ENCODE measurements around the gene ELAVL3. TPM values are rescaled to one million over a fixed set of nuclear protein-coding genes. Genes with fewer than 3 reads are reported as not detected.

The ELAVL3 gene
- total and polyA plus RNA-seq, 2 of the 8 experiments (the other 6 are each of a cell fraction or from before 2014, with no cell fraction given), result 0.80 to 1.0 TPM

GRCh38 chr19:11482384-11483050, 1.7 kb upstream of the ELAVL3 start (continued):
- TF ChIP-seq GABPA (IDR thresholded peaks at IDR 0.05; ENCODE audit: borderline replicate concordance, insufficient read depth, low read length) (no peak), SUZ12 (IDR thresholded peaks at IDR 0.05; ENCODE audit: low read length) (no peak), CTCF (IDR thresholded peaks at IDR 0.05; ENCODE audit: control extremely low read depth in 1 of 3, insufficient read depth in 1 of 3, low read depth in 1 of 3, low read length in 3 of 3) (peak; percentile 93 to 97 (median 96)), TEAD4 (IDR thresholded peaks at IDR 0.05; ENCODE audit: low read depth, low read length) (0 out of 2 replicates have a peak, but pooled peaks have one; percentile 38), SIN3A (conservative IDR thresholded peaks at IDR 0.05 in 1 of 2, IDR thresholded peaks at IDR 0.05 in 1 of 2; ENCODE audit: low read depth in 1 of 2, low read length in 2 of 2) (no peak; a peak in 1 of 4 replicates), KDM1A (IDR thresholded peaks at IDR 0.05; ENCODE audit: borderline replicate concordance, low read length) (peak; percentile 98), NRF1 (IDR thresholded peaks at IDR 0.05; ENCODE audit: low read depth, low read length) (no peak), GTF2F1 (IDR thresholded peaks at IDR 0.05; ENCODE audit: borderline replicate concordance, low read depth, low read length) (peak; percentile 82; the same call in 1 of the 2 replicates), BACH1 (IDR thresholded peaks at IDR 0.05; ENCODE audit: low read length) (peak; percentile 72), EP300 (IDR thresholded peaks at IDR 0.05; ENCODE audit: borderline replicate concordance in 1 of 2, low read depth in 2 of 2, low read length in 2 of 2) (peak in 1 of 2 experiments; percentile 53; a peak in 1 of 3 replicates), CREB1 (IDR thresholded peaks at IDR 0.05) (0 out of 2 replicates have a peak, but pooled peaks have one; percentile 53), POLR2AphosphoS5 (IDR thresholded peaks at IDR 0.05; ENCODE audit: low read depth, low read length) (no peak; the same call in none of the 2 replicates), CBX8 (IDR thresholded peaks at IDR 0.05; ENCODE audit: borderline replicate concordance, low read depth, low read length) (no peak), EZH2 (IDR thresholded peaks at IDR 0.05; ENCODE audit: low read depth, low read length, severe bottlenecking) (no peak), CTBP2 (IDR thresholded peaks at IDR 0.05; ENCODE audit: borderline replicate concordance, insufficient read depth, insufficient read length, low read length) (no peak), SAP30 (IDR thresholded peaks at IDR 0.05; ENCODE audit: insufficient read depth, insufficient replicate concordance, low read length) (no peak), ATF2 (IDR thresholded peaks at IDR 0.05; ENCODE audit: low read length) (no peak), CEBPB (IDR thresholded peaks at IDR 0.05; ENCODE audit: low read depth, low read length) (peak; percentile 2; the same call in 1 of the 2 replicates), PHF8 (conservative IDR thresholded peaks at IDR 0.05; ENCODE audit: low read depth, low read length) (no peak)
